ENCODE data around the gene TBCCD1.
A peak's percentile ranks its signal among the peaks of the same experiment; 100 is the strongest.

The TBCCD1 gene

DNA sequence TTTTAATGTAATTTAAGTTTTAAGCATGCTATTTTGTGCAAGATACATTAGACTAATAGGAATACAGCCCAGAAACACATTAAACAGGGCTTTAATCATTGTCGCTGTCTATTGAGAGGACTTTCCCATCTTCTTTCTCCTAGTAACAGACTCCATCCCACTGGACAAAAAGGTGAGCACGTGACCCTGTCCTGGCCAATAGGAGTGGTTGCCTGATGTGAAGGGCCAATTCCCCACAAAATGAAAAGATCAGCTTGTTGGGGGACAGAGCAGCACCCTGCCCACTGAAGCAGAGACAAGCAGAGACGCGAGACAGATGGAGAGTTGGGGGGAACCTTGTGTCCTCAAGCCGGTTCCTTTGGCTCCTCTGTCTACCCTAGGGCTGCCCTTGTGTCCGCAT lies 44.1 kb downstream of the TBCCD1 start:
- POLR2A ChIA-PET, result no interaction called here
- Histone ChIP-seq H3K9me3 (ENCODE audit: control extremely low read depth in 1 of 5, control insufficient read depth in 4 of 5, insufficient read depth in 2 of 5, low read depth in 1 of 5, low read length in 4 of 5) (peaks cover 0 to 3% (median 0%) of the 10 kb centered on the region in 5 experiments), H3K4me3 (ENCODE audit: control insufficient read depth in 1 of 7, extremely low read depth in 1 of 7, insufficient read depth in 4 of 7, low read depth in 2 of 7, low read length in 6 of 7) (no peak overlapping the region), H3K4me1 (ENCODE audit: control extremely low read depth in 1 of 4, control insufficient read depth in 4 of 4, insufficient read depth in 4 of 4, low read length in 3 of 4) (peaks cover 8 to 64% (median 43%) of the 10 kb centered on the region in 4 experiments), H3K36me3 (ENCODE audit: control insufficient read depth in 4 of 4, insufficient read depth in 4 of 4, low read length in 3 of 4) (no peaks in the 10 kb centered on the region), H3K27ac (ENCODE audit: insufficient read depth in 1 of 2, low read depth in 1 of 2, low read length in 2 of 2, poor library complexity in 1 of 2, severe bottlenecking in 2 of 2) (no peak overlapping the region), H3K27me3 (replicated peaks in 2 of 5; ENCODE audit: control insufficient read depth in 4 of 5, insufficient read depth in 5 of 5, low read length in 4 of 5) (no peaks in the 10 kb centered on the region)
- DNase-seq, result no peak
- CTCF ChIA-PET, result interaction anchor here (1.0 kb wide), 1 partner anchor 17 kb away, joined by 3 read pairs; no protein-coding TSS in a partner anchor
- WGBS (ENCODE audit: insufficient coverage), result 98% methylated on average over 5 of the region's 6 CpGs

DNA sequence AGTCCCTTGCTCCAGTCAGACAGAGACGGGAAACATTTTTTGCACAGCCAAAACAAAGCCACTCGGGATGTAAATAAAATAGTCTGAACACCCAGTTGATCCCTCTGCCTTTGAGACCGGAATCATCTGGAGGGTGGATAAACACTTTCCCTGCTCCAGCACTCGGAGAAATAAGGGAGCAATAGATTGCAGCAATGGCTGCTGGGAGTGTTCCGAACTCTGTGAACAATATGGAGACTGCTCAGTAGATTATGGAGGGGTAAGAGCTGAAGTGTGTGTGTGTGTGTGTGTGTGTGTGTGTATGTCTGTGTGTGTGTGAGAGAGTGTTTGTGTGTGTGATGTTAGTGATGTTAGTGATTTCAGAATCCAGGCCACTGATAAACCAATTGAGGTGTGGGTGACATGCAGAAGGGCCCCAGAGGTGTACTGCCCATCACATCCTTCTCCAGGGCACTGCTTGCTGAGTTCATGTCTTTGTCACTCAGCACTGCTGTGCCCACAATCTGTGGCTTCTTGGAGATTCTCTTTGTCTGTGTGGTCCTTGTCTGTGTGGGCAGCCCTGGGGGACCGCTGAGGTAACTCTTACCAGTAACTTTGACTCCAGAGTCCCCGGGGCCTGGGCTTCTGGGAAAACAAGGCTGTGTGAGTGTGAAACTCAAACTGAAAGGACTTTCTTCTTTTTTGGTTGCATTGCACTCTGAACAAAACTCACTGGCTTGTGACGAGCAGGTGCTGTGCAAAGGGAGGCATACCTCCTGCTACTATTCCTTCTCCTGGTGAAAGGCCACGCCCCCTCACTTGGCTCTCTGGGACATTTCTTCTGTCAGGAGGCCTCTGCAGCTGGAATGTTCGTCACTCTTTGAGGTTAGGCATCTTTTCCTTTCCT lies 45.9 kb downstream of the TBCCD1 start:
- WGBS (ENCODE audit: insufficient coverage), result 94% methylated on average over 10 of the region's 10 CpGs
- ChIA-PET POLR2A (interaction anchor here (0.9 kb wide), 1 partner anchor 8 kb away, joined by 3 read pairs; no protein-coding TSS in a partner anchor), CTCF (interaction anchor here (1.5 to 6.0 kb wide), 4 partner anchors 8 to 158 kb away, joined by 3 to 46 read pairs (median 40); no protein-coding TSS in a partner anchor)
- Histone ChIP-seq H3K4me1 (ENCODE audit: control extremely low read depth in 1 of 4, control insufficient read depth in 4 of 4, insufficient read depth in 4 of 4, low read length in 3 of 4) (peaks cover 14 to 69% (median 44%) of the 10 kb centered on the region in 4 experiments), H3K4me3 (ENCODE audit: control insufficient read depth in 1 of 7, extremely low read depth in 1 of 7, insufficient read depth in 4 of 7, low read depth in 2 of 7, low read length in 6 of 7) (no peak overlapping the region), H3K36me3 (ENCODE audit: control insufficient read depth in 4 of 4, insufficient read depth in 4 of 4, low read length in 3 of 4) (no peaks in the 10 kb centered on the region), H3K9me3 (ENCODE audit: control extremely low read depth in 1 of 5, control insufficient read depth in 4 of 5, insufficient read depth in 2 of 5, low read depth in 1 of 5, low read length in 4 of 5) (peaks cover 0 to 7% (median 0%) of the 10 kb centered on the region in 5 experiments), H3K27me3 (replicated peaks in 2 of 5; ENCODE audit: control insufficient read depth in 4 of 5, insufficient read depth in 5 of 5, low read length in 4 of 5) (no peaks in the 10 kb centered on the region), H3K27ac (ENCODE audit: insufficient read depth in 1 of 2, low read depth in 1 of 2, low read length in 2 of 2, poor library complexity in 1 of 2, severe bottlenecking in 2 of 2) (peak overlapping the region in 1 of 2 experiments; percentile 5)
- DNase-seq, result no peak

DNA sequence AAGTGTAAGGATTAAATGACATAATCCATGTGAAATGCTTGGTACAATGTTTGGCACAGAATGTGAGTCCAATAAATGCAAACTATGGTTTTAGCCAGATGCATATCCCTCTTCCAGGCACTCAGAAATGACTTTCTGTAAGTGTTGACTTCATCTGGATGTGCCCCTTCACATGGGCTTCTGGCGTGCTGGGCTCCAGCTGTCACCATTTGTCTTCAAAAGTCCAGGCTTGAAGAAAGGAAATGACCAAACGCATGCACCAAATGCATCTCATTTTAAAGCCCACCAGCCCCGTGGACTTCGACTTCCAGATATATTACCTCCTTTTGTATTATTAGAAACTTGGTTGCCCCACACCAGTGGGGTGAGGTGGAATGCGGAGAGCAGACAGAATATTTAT lies 46.7 kb downstream of the TBCCD1 start:
- POLR2A ChIA-PET, result interaction anchor here (0.9 to 3.0 kb wide), 2 partner anchors 9 kb away, joined by 3 to 17 read pairs; no protein-coding TSS in a partner anchor
- Histone ChIP-seq H3K27ac (ENCODE audit: insufficient read depth in 1 of 2, low read depth in 1 of 2, low read length in 2 of 2, poor library complexity in 1 of 2, severe bottlenecking in 2 of 2) (no peak overlapping the region), H3K27me3 (replicated peaks in 2 of 5; ENCODE audit: control insufficient read depth in 4 of 5, insufficient read depth in 5 of 5, low read length in 4 of 5) (no peaks in the 10 kb centered on the region), H3K36me3 (ENCODE audit: control insufficient read depth in 4 of 4, insufficient read depth in 4 of 4, low read length in 3 of 4) (no peaks in the 10 kb centered on the region), H3K4me3 (ENCODE audit: control insufficient read depth in 1 of 7, extremely low read depth in 1 of 7, insufficient read depth in 4 of 7, low read depth in 2 of 7, low read length in 6 of 7) (no peak overlapping the region), H3K9me3 (ENCODE audit: control extremely low read depth in 1 of 5, control insufficient read depth in 4 of 5, insufficient read depth in 2 of 5, low read depth in 1 of 5, low read length in 4 of 5) (peaks cover 0 to 7% (median 0%) of the 10 kb centered on the region in 5 experiments), H3K4me1 (ENCODE audit: control extremely low read depth in 1 of 4, control insufficient read depth in 4 of 4, insufficient read depth in 4 of 4, low read length in 3 of 4) (peaks cover 14 to 71% (median 51%) of the 10 kb centered on the region in 4 experiments)
- CTCF ChIA-PET, result interaction anchor here (1.0 to 6.0 kb wide), 6 partner anchors 9 to 157 kb away, joined by 3 to 46 read pairs (median 22); no protein-coding TSS in a partner anchor
- no peak for DNase-seq
- 100% methylated on average over 1 of the region's 5 CpGs for WGBS (ENCODE audit: insufficient coverage)

DNA sequence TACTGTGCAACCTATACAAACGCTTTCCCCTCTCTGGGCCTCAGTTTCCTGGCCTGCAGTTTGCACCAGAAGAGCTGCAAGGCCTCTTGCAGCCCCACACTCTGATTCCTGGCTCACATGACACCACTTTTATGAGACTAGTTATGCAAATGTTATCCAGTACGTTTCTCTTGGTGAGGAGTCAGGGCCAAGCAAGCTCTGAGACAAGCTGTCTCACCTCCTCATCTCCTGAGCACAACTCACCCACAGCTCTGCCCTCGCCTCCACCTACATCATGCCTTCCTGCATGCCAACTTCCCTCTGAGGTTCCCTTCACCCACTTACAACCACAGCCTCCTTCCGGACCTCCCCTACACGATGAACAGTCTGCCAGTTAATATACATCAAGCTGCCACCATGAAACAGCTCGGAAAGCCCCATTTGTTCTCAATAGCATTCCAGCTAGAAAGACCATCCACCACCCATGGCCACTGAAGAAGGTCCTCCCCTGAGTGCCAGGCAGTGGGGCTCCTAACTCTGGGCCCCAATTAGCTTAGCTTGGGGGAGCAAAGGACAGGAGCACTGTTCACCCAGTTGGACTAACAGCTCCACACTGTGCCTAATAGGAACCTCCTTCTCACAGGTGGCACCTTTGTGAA lies 48.0 kb downstream of the TBCCD1 start:
- WGBS (ENCODE audit: insufficient coverage), result 0% methylated on average over 3 of the region's 6 CpGs
- H3K4me3 ChIP-seq (ENCODE audit: control insufficient read depth in 1 of 7, extremely low read depth in 1 of 7, insufficient read depth in 4 of 7, low read depth in 2 of 7, low read length in 6 of 7), result peak overlapping the region in 4 of 7 experiments; percentile 9 to 62 (median 44)
- peaks cover 16 to 81% (median 64%) of the 10 kb centered on the region in 4 experiments for H3K4me1 ChIP-seq (ENCODE audit: control extremely low read depth in 1 of 4, control insufficient read depth in 4 of 4, insufficient read depth in 4 of 4, low read length in 3 of 4)
- H3K36me3 ChIP-seq (ENCODE audit: control insufficient read depth in 4 of 4, insufficient read depth in 4 of 4, low read length in 3 of 4), result no peaks in the 10 kb centered on the region
- ChIA-PET POLR2A (interaction anchor here (0.8 to 3.0 kb wide), 5 partner anchors 9 to 21 kb away, joined by 3 to 17 read pairs (median 4); no protein-coding TSS in a partner anchor), CTCF (interaction anchor here (0.9 to 6.0 kb wide), 14 partner anchors 9 to 536 kb away, joined by 3 to 46 read pairs (median 4); no protein-coding TSS in a partner anchor)
- peaks cover 0 to 7% (median 0%) of the 10 kb centered on the region in 5 experiments for H3K9me3 ChIP-seq (ENCODE audit: control extremely low read depth in 1 of 5, control insufficient read depth in 4 of 5, insufficient read depth in 2 of 5, low read depth in 1 of 5, low read length in 4 of 5)
- DNase-seq, result peak; percentile 86 to 98 (median 97)
- peak overlapping the region; percentile 74 to 85 for H3K27ac ChIP-seq (ENCODE audit: insufficient read depth in 1 of 2, low read depth in 1 of 2, low read length in 2 of 2, poor library complexity in 1 of 2, severe bottlenecking in 2 of 2)
- H3K27me3 ChIP-seq (replicated peaks in 2 of 5; ENCODE audit: control insufficient read depth in 4 of 5, insufficient read depth in 5 of 5, low read length in 4 of 5), result no peaks in the 10 kb centered on the region

DNA sequence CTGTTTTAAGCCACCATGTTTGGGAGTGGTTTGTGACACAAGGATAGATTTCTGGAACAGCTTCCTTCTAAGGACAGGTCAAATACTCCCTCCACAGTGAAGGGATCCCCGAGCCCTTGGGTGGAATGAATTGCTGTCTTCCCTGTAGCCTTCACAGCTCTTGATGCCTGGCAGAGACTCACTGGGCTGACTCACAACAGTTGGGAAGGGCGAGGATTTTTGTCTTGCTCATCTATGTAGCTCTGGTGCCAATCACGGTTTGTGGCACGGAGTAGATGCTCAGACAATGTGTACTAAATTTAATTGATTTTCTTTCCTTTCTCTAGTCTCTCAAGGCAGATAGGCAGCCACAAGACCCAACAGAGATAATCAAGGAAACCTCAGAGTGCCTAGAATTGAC lies 49.9 kb downstream of the TBCCD1 start:
- no peaks in the 10 kb centered on the region for H3K36me3 ChIP-seq (ENCODE audit: control insufficient read depth in 4 of 4, insufficient read depth in 4 of 4, low read length in 3 of 4)
- no peaks in the 10 kb centered on the region for H3K27me3 ChIP-seq (replicated peaks in 2 of 5; ENCODE audit: control insufficient read depth in 4 of 5, insufficient read depth in 5 of 5, low read length in 4 of 5)
- ChIA-PET POLR2A (interaction anchor here (3.0 kb wide), 1 partner anchor 12 kb away, joined by 17 read pairs; no protein-coding TSS in a partner anchor), CTCF (interaction anchor here (0.6 to 6.0 kb wide), 6 partner anchors 9 to 255 kb away, joined by 3 to 46 read pairs (median 23); no protein-coding TSS in a partner anchor)
- peaks cover 16 to 92% (median 64%) of the 10 kb centered on the region in 4 experiments for H3K4me1 ChIP-seq (ENCODE audit: control extremely low read depth in 1 of 4, control insufficient read depth in 4 of 4, insufficient read depth in 4 of 4, low read length in 3 of 4)
- H3K27ac ChIP-seq (ENCODE audit: insufficient read depth in 1 of 2, low read depth in 1 of 2, low read length in 2 of 2, poor library complexity in 1 of 2, severe bottlenecking in 2 of 2), result no peak overlapping the region
- peaks cover 0 to 7% (median 0%) of the 10 kb centered on the region in 5 experiments for H3K9me3 ChIP-seq (ENCODE audit: control extremely low read depth in 1 of 5, control insufficient read depth in 4 of 5, insufficient read depth in 2 of 5, low read depth in 1 of 5, low read length in 4 of 5)
- DNase-seq, result no peak
- H3K4me3 ChIP-seq (ENCODE audit: control insufficient read depth in 1 of 7, extremely low read depth in 1 of 7, insufficient read depth in 4 of 7, low read depth in 2 of 7, low read length in 6 of 7), result no peak overlapping the region
- WGBS (ENCODE audit: insufficient coverage), result 100% methylated on average over 3 of the region's 4 CpGs

DNA sequence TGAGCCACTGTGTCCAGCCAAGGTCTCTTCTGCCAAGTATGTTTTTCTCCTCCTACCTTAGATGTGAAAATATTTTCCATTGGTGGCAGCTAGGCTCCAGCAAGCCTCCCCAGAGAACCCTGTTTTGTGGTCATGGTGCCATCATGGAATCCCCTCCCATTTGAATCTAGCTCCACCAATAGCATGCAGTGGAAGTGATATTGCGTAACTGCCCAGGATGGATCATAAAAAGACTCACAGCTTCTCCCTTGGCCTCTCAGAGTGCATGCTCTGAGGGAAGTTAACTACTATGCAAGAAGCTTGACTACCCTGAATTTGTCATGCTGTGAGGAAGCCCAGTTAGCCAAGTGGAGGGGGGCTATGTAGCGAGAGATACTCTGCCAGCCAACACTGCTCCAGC lies 50.5 kb downstream of the TBCCD1 start:
- ChIA-PET POLR2A (no interaction called here), CTCF (interaction anchor here (0.6 to 6.0 kb wide), 5 partner anchors 10 to 239 kb away, joined by 3 to 46 read pairs (median 9); no protein-coding TSS in a partner anchor)
- Histone ChIP-seq H3K9me3 (ENCODE audit: control extremely low read depth in 1 of 5, control insufficient read depth in 4 of 5, insufficient read depth in 2 of 5, low read depth in 1 of 5, low read length in 4 of 5) (peaks cover 0 to 7% (median 0%) of the 10 kb centered on the region in 5 experiments), H3K27me3 (replicated peaks in 2 of 5; ENCODE audit: control insufficient read depth in 4 of 5, insufficient read depth in 5 of 5, low read length in 4 of 5) (no peaks in the 10 kb centered on the region), H3K4me3 (ENCODE audit: control insufficient read depth in 1 of 7, extremely low read depth in 1 of 7, insufficient read depth in 4 of 7, low read depth in 2 of 7, low read length in 6 of 7) (no peak overlapping the region), H3K27ac (ENCODE audit: insufficient read depth in 1 of 2, low read depth in 1 of 2, low read length in 2 of 2, poor library complexity in 1 of 2, severe bottlenecking in 2 of 2) (no peak overlapping the region), H3K36me3 (ENCODE audit: control insufficient read depth in 4 of 4, insufficient read depth in 4 of 4, low read length in 3 of 4) (no peaks in the 10 kb centered on the region), H3K4me1 (ENCODE audit: control extremely low read depth in 1 of 4, control insufficient read depth in 4 of 4, insufficient read depth in 4 of 4, low read length in 3 of 4) (peaks cover 16 to 89% (median 62%) of the 10 kb centered on the region in 4 experiments)
- 86% methylated on average over 1 of the region's 2 CpGs for WGBS (ENCODE audit: insufficient coverage)
- DNase-seq, result peak in 2 of 3 donors; percentile 42 to 47
